CD4-positive, alpha-beta T cell treated with Interferon gamma for 1 hour (primary cell): ENCODE results near the gene NOP9.

Experiments used
- DNase-seq: peaks from one replicate; pipeline ENCODE4 v3.0.0-alpha.2; 2020

NOP9 gene

DNA sequence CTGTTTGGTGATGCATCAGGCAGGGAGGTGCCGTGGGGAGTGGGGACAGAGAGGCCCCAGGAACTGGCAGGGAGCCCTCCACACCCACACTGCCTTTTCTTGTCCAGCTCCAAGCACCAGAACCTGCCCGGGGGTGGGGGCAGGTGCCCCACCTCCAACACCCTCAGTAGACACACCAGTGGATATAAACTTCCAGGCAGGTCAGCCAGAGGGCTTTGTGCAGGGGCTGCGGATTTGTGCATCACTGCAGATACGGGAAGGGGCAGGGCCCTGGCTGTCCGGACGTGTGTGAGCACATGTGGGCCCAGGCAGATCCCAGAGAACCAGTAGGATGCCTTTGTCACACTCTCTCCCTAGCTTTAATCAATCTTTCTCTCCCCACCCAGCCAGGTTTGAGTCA, 35.4 kb upstream of the NOP9 start:
- no peak for DNase-seq

DNA sequence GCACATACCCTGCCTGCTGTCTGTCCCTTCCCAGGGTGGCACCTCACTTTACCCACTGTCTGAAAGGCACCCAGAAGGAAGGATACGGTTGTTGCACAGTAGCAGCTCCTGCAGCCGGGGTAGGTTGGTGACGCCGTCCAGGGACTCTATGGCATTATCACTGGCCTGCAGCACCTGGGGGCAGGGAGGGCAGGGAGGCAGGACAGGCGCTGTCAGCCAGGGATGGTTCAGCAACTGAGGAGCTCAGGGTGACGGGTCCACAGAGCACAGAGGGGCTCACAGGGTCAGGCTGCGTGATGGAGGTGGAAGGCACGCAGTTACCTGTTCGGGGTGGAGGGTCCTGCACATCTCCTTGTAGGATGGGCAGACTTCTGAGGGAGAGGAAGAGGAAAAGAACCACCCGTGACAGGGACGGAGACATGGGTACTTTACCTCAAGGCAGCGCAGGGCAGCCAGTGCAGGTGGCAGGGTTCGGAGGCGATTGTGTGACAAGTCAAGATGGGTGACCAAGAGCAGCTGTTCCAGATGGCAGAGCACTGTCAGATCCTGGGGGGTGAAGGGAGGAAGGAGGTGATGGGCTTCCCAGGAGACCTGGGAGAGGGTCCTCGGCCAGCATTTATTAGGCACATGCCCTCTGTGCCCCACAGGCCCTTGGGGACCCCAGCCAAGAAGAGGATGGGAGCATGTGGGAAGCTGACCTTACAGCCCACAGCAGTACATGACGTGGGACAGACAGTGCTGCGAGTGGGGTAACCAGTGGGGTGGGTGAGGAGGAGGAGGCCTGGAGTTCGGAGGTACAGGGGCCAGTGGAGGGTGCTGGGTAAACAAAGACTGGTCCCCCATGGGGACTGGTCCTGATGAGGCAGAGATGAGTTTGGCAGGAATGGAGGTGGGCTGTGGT, 33.1 kb upstream of the NOP9 start:
- no peak for DNase-seq

DNA sequence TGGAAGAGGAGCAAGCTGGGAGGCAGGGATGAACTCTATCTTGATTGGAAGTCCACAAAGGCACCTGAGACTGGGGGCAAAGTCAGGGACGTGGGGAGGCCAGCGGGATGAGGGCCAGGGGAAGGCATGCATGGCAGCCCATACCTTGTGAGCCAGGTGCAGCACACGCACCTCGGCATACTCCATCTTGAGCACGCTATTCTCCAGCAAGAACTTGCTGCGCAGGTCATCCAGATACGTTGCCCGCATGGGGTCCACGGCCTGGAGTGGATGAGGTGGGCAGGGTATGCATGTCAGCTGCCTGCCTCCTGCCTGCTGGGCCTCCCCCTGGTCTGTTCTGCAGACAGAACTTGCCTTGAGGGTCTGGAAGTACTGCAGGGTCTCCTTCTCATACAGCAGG, 32.1 kb upstream of the NOP9 start:
- no peak for DNase-seq

DNA sequence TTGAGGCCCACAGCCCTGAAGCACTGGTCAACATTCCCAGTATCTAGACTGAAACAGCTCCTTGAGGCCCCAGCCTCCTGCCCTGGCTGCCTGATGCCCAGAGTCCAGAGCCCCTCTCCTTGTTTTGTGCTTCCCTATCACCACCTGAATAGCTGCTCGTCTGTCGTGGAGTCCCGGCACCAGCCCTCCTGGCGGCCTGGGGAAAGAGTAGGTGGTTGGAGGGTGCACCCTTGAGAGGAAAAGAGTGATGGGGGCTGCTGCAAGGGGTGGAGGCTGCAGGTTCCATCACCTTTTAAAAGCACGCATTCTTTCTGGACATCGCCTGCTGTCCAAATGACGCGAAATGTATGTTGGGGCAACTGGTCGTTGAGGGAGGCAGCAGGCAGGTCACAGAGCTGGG, 31.4 kb upstream of the NOP9 start:
- no peak for DNase-seq

DNA sequence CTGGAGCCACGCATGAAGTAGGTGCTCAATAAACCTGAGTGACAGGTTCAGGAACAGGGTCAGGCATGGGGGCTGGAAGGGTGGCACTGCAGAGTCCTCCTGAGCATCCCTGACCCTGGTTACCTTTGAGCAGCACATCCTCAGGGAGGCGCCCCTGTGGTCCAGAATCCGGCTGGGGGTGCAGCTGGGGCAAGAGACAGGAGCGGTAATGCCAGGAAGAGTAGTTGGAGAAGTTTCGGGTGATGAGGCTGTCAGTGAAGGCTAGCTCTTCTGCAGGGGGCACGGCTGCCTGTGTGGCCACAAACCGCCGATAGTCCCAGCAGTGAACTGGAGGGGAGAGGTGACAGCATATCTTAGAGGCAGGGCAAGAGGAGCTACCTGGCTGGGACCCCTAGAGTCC, 30.3 kb upstream of the NOP9 start:
- DNase-seq = no peak

DNA sequence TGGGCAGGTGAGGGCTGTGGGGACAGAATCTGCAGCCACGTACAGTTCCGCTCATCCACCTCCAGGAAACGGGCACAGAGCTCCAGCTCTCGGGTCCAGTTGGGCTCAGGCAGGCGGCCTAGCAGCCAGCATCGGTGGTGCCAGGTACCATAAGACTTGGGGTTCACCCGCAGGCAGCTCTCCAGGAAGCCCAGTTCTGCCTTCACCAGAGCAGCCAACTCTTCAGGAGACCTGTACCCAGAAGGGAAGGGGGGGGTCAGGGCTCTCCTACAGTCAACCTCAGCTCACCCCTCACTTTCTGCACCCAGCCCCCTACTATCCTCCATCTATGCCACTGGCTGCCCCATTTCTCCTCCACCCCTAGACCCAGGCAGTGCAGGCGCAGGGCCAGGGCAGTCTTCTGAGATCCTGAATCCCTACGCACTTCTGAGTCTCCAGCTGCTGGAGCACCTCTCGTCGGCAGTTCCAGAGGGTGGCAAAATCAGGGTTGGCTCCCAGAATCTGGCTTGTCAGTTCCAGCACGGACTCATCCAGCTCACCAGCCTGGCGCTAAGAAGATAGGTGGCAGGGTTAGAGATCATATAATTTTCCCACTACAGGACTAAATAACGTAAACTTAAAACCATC, 29.6 kb upstream of the NOP9 start:
- DNase-seq = no peak

DNA sequence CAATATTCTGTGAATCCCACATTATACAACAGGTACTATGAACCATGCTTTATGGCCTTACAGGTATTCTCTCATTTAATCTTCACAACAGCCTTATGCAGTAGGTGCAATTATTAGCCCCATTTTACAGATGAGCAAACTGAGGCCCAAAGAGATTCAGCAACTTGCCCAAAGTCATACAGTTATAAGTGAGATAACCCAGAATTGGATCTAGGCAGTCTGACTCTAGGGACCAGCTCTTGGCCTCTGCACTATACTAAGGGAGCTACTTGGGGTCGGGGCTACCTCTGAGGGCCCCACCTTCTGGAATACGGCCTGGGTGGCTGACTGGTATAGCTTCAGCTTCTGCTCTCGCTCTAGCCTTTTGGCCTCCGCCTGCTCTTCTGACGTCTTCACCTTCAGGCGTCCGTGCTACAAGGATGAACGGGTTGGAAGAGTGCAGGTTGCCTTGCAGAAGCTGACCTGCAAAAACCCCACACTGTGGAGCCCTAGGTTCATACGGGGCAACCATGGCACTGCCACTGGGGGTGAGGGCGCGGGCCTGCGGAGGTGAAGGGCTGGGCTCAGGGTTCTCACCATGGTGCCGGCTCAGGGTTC, 29.0 kb upstream of the NOP9 start:
- DNase-seq = no peak

DNA sequence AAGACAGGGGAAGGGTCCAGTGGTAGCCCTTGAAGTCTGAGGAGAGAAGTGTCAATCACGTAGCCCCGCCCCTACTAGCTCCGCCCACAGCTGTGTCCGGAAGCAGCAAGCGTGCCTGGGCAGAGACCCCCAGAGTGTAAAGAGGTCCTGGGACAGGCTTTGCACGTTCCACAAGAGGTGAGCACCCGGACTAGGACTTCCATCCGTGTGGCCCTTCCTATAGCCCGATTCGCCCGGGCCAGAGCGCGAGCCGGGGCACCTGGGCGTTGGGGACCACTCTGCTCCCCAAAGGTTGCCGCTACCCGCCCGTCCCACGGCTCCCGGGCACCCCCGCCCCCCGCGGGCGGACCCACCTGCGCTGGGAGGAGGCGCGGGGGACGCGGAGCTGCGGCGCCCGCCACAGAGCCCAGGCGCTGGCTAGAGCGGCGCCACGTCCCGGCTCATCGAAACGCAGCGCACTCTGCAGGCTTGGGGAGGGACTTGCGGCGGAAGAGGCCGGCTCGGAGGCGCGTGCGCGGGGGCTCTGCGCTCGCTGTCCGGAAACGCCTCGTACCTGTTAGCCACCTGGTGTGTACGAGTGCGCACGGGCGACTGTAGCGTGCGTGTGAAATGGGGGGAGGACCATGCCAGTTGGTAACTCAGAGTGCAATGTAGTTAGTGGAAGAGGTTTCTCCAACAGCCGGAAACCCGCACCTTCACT, 28.4 kb upstream of the NOP9 start, which contains the start of gene RABGGTA:
Gene RABGGTA, minus strand, starts transcription at position 464 of the 700 bp plus-strand sequence. CDS start 482 bp downstream, outside the sequence.
- DNase-seq = peak; percentile 96

DNA sequence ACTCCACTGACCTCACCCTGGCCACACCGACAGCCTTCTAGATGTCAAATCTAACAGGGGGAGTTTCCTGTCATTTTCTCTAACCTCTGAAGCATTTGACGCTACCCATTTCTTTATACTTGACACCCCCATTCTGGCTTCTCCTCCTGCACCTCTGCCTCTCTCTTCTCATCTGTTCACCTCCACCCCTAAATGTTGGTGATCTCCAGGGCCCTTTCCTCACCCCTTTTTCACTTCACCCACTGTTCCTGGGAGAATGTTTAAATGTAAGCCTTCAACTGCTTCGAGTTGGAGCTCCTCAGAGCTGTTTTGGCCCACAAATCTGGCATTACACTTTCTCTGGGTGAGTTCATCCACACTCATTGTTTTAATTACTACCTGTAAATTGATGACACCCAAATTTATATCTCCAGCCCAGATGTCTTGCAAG, 27.8 kb upstream of the NOP9 start:
- DNase-seq = no peak

DNA sequence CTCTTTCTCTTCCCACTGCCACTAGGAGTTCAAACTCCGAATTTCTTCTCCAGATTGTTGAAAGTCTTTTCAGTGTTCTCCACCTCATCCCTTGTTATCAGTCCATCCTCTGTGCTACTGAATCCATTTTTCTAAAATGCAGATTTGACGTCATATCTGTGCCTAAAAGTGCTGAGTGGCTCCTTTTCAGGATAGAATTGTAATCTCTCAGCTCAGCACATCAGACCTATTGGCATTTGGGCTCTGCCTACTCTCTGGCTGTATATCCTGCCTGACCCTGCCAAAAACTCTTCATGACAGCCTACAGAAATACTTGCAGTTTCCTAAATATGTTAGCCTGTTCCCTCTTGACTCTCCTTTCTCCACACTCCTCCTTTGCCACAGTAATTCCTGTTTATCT, 27.2 kb upstream of the NOP9 start:
- DNase-seq = no peak

DNA sequence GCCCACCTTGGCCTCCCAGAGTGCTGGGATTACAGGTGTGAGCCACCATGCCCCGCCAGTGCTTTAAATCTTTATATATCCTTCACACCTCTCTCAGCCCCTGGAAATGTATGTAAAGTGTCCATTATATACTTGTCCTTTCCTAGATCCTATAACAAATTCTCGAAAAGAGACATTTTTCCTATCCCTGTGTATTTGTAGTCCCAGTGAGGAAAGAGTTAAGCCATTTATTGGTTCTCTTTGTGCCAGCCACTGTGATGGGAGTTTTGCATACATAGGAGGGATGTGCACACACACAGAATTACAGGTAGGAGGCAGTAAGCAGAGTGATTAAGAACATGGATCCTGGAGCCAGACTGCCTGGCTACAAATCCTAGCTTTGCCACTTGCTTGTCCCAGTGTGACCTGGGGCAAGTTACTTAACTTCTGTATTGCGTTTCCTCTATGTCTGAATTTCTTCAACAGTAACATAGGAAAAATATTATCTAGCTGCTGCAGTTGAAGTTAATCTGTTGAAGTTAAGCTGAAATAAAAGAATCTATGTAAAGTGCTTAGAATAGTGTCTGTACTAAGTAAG, 26.1 kb upstream of the NOP9 start:
- DNase-seq = no peak

DNA sequence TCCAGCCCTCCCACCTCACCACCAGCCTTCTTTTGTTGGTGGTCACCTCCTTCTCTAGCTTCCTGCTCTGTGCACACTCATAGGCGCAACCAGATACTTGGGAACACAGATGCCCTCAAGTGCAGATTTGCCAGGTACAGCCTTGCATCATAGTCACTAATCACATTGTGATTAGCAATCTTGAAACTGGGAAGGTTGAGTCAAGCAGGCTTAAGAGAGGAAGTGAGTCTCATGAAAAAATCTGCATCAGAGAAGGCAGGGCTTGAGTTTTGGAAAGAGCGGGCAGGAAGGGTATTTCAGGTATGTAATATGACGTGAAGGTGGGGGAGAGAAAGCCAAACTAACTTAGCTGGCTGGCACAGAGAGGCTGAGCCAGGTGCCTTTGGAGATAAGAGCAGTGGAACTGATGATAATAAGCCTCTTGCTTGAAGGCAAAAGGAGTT, 25.5 kb upstream of the NOP9 start:
- DNase-seq = peak; percentile 48

DNA sequence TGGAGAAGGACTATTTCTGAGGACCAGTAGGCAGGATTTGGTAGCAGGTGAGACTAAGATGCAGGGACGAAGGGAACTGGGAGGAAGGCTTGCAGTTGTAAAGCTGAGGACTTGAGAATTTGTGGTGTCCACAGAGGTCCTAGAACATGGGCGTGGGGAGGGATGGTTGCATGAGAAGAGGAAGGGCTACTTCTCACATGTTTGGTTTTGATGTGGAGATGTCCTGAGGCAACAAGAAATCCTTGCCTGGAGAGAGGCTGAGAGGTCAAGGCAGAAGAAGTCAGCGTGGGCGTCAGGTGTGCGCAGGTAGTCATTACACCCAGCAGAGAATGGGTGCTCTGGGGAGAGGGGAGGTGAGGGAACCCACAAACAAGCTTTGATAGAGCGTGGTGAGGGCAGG, 22.6 kb upstream of the NOP9 start:
- no peak for DNase-seq

DNA sequence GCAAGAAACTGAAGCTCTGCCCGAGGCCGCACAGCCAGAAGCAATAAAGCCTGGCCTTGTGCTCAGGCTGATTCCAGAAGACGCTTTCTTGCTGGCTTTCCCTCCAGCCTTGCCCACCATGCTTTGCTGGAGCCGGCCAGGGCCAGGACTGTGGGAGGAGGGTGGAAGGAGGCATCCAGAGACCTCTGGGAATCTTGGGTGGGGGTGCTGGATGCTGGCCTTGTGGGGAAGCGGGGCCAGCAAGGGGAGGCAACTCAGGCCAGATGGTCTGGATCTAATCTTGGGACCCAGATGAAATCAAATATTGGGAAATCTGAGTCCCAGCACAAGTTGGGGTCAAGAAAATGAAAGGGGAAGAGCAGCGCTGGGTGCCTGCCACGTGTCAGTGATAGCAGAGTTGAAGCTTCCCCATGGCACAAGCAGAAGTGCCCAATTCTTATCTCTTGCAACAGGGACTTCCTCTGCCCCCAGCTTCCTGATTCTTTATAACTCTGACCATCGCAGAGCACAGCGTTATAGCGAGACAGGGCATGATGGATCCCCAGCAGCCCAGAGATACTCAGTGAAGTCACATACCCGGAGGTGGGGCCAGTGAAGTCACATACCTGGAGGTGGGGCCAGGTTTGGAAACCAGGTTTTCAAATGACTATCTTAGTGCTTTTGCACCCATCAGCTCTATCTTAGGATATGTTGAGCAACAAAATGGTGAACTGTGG, 21.9 kb upstream of the NOP9 start:
- DNase-seq = peak; percentile 53

DNA sequence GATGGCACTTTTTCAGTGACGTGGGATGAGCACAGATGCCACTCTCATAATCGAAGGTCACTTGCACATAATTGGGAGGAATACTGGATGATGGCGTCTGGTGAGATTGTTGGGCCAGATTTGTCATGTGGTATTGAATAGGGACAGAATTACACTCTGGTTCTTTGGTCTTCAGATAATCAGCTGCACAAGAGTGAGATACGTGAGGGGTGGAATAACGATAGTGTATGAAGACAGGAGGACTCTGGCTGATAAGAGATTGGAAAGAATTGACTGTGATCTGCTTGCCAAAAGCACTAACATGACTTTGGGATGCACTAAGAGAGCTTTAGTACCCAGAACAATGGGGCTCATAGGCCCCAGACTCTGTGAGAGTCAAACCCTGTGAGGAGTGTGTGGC, 21.2 kb upstream of the NOP9 start:
- DNase-seq = no peak

DNA sequence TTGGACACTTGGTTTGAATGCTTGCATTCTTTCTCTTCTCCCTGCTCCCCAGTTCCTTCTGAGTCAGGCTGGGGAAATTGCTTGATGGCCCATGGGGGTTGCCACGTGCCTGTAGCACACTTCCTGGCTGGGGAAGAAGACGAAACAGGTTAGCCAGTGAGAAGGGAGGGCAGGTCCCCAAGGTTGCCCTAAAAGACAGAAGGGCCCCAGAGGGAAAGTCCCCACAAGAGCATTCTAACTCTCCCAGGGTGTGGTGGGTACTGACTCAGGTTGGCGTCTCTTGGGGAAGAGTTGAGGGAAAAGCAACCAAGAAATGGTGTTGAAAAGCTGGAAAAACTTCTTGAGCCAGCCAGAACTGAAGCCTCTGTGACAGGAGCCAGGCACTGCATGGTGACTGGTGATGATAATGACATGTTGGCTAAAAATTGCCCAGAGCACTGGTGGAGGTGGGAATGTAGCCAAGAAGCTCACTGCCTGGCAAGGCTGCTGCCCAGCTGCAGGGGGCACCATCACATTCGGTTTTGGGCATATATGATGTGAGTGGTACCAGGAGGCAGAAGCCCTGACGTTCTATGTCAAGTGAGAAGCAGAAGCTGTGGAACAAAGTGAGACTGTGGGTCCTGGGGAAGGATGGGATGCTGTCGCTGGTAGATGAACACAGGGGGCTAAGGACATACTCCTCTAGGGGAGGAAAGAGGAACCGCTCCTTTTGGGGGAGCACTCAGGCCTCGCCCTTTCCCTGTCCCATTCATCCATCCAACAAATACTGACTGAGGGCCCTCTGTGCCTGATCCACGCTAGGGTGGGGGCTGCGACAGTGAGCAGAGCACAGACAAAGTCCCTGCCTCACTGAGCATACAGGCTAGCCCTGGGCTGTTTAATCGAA, 20.1 kb upstream of the NOP9 start:
- DNase-seq = peak; percentile 61

DNA sequence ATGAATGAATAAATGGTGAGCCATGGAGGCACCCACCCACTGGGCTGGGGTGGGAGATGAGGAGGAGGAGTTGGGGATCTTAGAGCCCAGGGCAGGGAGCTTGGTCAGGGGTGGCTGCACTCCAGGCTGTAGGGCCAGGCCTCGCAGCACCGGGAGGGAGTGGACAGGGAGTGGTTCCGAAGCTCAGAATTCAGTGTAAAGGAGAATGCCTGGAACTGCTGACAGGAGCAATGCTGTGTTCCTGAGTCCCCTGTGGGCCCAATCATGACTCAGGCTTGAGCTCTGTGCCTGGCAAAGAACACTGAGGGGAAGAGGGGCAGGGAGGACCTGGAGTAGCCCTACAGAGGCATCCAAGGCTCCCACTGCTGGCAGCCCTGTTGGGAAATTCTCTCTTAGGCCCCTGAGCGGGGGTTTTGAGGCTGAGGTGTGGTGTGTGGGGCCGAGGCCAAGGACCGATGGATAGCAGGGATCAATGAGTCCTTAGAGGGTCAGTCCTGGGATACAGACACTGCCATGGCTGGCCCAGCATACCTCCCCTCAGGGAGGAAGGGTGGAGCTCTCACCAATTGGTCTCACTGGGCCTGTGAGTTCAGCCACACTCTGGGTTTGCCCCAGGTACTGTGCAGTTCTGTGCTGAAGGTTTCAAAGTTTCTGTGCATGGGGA, 18.7 kb upstream of the NOP9 start:
- no peak for DNase-seq

DNA sequence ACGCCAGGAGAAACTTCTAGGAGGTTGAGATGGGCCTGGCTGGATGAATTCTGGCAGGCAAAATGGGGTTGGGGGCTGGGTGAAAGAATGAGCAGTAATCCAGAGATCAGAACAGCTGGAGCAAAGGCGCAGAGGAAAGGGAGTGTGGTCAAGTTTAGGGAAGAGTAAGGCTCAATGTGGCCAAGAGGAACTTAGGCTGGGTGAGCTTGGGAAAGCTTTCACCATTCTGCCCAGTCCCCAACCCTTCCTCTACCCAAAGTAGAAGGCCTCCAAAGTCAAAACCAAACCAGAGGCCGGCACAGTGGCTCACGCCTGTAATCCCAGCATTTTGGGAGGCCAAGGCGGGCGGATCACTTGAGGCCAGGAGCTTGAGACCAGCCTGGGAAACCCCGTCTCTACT, 18.0 kb upstream of the NOP9 start:
- no peak for DNase-seq

DNA sequence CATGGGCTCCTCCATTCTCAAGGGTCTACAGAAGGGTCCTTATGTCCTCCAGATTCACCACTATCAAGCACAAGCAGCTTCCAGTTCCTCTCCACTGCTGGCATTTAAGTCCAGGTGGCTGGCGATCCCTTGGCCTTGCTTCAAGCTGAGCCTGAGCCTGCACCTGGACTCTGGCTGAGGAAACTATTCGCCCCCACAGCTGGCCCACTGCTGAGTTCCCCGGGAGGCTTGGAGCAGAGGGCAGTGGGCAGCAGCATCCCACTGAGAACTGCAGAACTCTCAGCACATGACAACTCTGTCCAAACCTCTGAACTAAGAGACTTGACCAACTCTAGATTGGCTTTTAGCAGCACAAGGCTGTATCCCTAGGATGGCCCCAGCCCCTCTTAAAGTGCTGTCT, 16.9 kb upstream of the NOP9 start:
- no peak for DNase-seq

DNA sequence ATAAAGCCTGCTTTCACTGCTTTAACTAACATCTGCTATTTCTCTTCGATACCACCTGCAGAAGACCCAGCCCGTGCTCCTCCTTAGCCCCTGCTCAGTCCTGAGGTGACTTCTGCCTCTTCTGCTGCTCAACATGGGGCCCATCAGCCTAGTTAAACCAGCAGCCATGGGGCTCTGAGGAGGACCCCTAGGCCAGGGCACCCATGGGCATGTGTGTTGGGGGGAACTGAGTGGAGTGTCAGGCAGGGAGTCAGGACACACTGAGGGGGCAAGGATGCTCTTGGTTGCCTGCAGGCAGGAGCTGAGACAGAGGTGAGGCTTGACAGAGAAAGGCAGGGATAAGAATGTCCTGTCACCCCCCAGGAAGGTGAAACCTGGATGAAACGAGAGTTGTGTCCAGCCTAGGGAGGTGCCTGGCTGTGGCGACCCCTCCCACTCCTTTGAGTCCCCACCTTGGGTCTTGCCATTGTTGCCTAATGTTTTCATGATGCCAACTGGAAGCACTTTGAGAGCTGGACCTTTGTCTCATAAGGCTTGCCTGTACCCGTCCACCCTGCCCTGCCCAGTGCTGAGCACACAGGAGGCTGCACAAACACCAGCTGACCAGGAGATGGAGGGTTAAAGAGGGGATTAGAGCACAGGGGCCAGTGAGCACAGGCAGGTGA, 15.7 kb upstream of the NOP9 start:
- DNase-seq = no peak
